HT1080 (cell line): Measurements from ENCODE around the gene CASKIN1. TPM values are rescaled to one million over a fixed set of nuclear protein-coding genes. Genes with fewer than 3 reads are reported as not detected.

Experiments
- DNase-seq: peaks from one replicate; pipeline ENCODE4 v3.0.0-alpha.2; 2015; ENCODE audit warnings: low read depth
- total RNA-seq: library from RNA; depleted of rRNA; stranded (reverse); fragments of >200 nt; shearing (Covaris generic); gene quantifications from 2 replicates; pipeline ENCODE4 v1.2.3, GENCODE V29; 2014

CASKIN1 gene
- total RNA-seq, 1 experiment from 2014 or later = 0.10 TPM

- DNase-seq = no peak
These were observed 35.9 kb upstream of the CASKIN1 start for GRCh38 chr16:2232094-2232990.

GRCh38 chr16:2231016-2231931 is 34.9 kb upstream of the CASKIN1 start:
- DNase-seq = no peak

GRCh38 chr16:2230376-2230775 is 34.0 kb upstream of the CASKIN1 start:
- DNase-seq = no peak

- DNase-seq = no peak
These were observed 33.3 kb upstream of the CASKIN1 start for GRCh38 chr16:2229632-2230250.

GRCh38 chr16:2229091-2229490 is 32.7 kb upstream of the CASKIN1 start:
- DNase-seq = no peak

GRCh38 chr16:2228161-2228824 is 31.9 kb upstream of the CASKIN1 start:
- DNase-seq = no peak

GRCh38 chr16:2226918-2227317 is 30.5 kb upstream of the CASKIN1 start:
- DNase-seq = no peak

- DNase-seq = no peak
These were observed 29.9 kb upstream of the CASKIN1 start for GRCh38 chr16:2226245-2226793.

- DNase-seq = peak; percentile 54
These were observed 27.6 kb upstream of the CASKIN1 start for GRCh38 chr16:2223942-2224486.

- DNase-seq = peak; percentile 99
These were observed 27.0 kb upstream of the CASKIN1 start, which contains the start of gene E4F1 for GRCh38 chr16:2223221-2223941. TSS of gene E4F1 (plus strand) at chr16:2223591. CDS start at chr16:2223614, 23 bp downstream.

- no peak for DNase-seq
These were observed 19.9 kb upstream of the CASKIN1 start for GRCh38 chr16:2216330-2216729.

GRCh38 chr16:2214719-2214968 is 18.2 kb upstream of the CASKIN1 start, which contains the start of gene PGP:
TSS of gene PGP (minus strand) at chr16:2214840. CDS start at chr16:2214777, 63 bp downstream.
- DNase-seq = no peak

GRCh38 chr16:2213817-2214718 is 17.7 kb upstream of the CASKIN1 start:
- no peak for DNase-seq

- no peak for DNase-seq
These were observed 16.2 kb upstream of the CASKIN1 start for GRCh38 chr16:2212362-2213324.

GRCh38 chr16:2211923-2212347 is 15.5 kb upstream of the CASKIN1 start:
- DNase-seq = no peak

- no peak for DNase-seq
These were observed 14.3 kb upstream of the CASKIN1 start, which contains the start of gene BRICD5 for GRCh38 chr16:2210386-2211365. TSS of gene BRICD5 (minus strand) at chr16:2210863. CDS start at chr16:2210833, 30 bp downstream.
